Measurements from ENCODE around the gene DNAJC1.

Gene DNAJC1

GRCh38 chr10:21959998-21960397 lies 43.5 kb downstream of the DNAJC1 start:
- Mint-ChIP-seq H3K27me3 (ENCODE audit: low read depth, poor library complexity) (peaks cover 3% of the 10 kb centered on the region), H3K9me3 (peaks cover 6% of the 10 kb centered on the region), H3K4me3 (no peak overlapping the region), H3K36me3 (ENCODE audit: low read depth) (peaks cover 5% of the 10 kb centered on the region), H3K4me1 (no peaks in the 10 kb centered on the region), H3K27ac (peak overlapping the region; percentile 22)
- no peak for DNase-seq
- TF ChIP-seq, protein P1, sequence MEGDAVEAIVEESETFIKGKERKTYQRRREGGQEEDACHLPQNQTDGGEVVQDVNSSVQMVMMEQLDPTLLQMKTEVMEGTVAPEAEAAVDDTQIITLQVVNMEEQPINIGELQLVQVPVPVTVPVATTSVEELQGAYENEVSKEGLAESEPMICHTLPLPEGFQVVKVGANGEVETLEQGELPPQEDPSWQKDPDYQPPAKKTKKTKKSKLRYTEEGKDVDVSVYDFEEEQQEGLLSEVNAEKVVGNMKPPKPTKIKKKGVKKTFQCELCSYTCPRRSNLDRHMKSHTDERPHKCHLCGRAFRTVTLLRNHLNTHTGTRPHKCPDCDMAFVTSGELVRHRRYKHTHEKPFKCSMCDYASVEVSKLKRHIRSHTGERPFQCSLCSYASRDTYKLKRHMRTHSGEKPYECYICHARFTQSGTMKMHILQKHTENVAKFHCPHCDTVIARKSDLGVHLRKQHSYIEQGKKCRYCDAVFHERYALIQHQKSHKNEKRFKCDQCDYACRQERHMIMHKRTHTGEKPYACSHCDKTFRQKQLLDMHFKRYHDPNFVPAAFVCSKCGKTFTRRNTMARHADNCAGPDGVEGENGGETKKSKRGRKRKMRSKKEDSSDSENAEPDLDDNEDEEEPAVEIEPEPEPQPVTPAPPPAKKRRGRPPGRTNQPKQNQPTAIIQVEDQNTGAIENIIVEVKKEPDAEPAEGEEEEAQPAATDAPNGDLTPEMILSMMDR (IDR thresholded peaks at IDR 0.05), result no peak

- H3K4me1 Mint-ChIP-seq, result peaks cover 6% of the 10 kb centered on the region
- no peaks in the 10 kb centered on the region for H3K36me3 Mint-ChIP-seq (ENCODE audit: low read depth)
- no peak overlapping the region for H3K4me3 Mint-ChIP-seq
- no peak overlapping the region for H3K27ac Mint-ChIP-seq
- no peaks in the 10 kb centered on the region for H3K27me3 Mint-ChIP-seq (ENCODE audit: low read depth, poor library complexity)
- no peak for DNase-seq
- TF ChIP-seq, protein P1 (IDR thresholded peaks at IDR 0.05), result no peak
- no peaks in the 10 kb centered on the region for H3K9me3 Mint-ChIP-seq
Measured at GRCh38 chr10:21954690-21955089, 48.8 kb downstream of the DNAJC1 start.

- Mint-ChIP-seq H3K4me1 (peaks cover 6% of the 10 kb centered on the region), H3K9me3 (no peaks in the 10 kb centered on the region), H3K27me3 (ENCODE audit: low read depth, poor library complexity) (no peaks in the 10 kb centered on the region), H3K36me3 (ENCODE audit: low read depth) (no peaks in the 10 kb centered on the region), H3K27ac (no peak overlapping the region), H3K4me3 (no peak overlapping the region)
- TF ChIP-seq, protein P1 (IDR thresholded peaks at IDR 0.05), result no peak
- DNase-seq, result no peak
Measured at GRCh38 chr10:21954132-21954531, 49.4 kb downstream of the DNAJC1 start.

DNA sequence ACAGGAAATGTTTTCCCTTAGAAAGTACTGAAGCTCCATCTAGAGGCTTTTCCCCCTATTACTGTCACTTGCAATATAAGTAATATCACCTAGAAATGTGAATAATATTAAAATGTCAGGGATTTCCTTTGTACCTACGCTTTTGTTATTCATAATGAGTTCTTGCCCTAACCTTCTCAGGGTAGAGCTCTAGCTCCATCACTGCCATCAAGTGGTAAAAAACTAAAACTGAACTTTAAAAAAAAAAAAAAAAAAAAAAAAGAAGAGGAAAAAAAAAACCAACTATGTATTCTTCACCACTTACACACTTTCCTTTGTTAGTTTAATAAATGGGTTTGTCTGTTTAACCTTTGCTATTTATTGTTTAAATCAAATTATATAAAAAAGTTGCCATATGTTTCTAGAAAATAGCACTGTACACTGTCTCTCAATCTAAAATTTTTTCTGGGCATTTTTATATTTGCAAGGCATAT lies 49.9 kb downstream of the DNAJC1 start:
- Mint-ChIP-seq H3K27ac (no peak overlapping the region), H3K9me3 (no peaks in the 10 kb centered on the region), H3K4me1 (peaks cover 6% of the 10 kb centered on the region), H3K27me3 (ENCODE audit: low read depth, poor library complexity) (no peaks in the 10 kb centered on the region), H3K36me3 (ENCODE audit: low read depth) (no peaks in the 10 kb centered on the region), H3K4me3 (no peak overlapping the region)
- no peak for DNase-seq
- TF ChIP-seq, protein P1 (IDR thresholded peaks at IDR 0.05), result no peak

GRCh38 chr10:21950566-21950965 lies 53.0 kb downstream of the DNAJC1 start:
- Mint-ChIP-seq H3K27ac (peak overlapping the region; percentile 1), H3K27me3 (ENCODE audit: low read depth, poor library complexity) (no peaks in the 10 kb centered on the region), H3K36me3 (ENCODE audit: low read depth) (no peaks in the 10 kb centered on the region), H3K9me3 (no peaks in the 10 kb centered on the region), H3K4me3 (no peak overlapping the region), H3K4me1 (peaks cover 6% of the 10 kb centered on the region)
- DNase-seq, result no peak
- TF ChIP-seq, protein P1 (IDR thresholded peaks at IDR 0.05), result no peak

DNA sequence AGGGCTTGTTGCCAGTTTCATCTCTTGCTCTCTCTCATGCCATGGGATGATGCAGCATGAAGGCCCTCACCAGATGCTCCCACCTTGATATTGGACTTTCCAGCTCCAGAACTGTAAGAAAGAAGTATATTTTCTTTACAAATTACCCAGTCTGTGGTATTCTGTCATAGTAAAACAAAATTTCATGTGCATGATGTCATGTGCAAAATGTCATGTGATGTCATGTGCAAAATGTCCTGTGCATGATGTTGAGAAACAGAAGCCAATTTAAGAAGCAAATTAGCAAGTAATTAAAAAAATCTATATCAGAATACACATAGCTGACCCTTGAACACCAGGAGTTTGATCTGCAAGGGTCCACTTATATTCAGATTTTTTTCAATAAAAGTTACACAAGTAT lies 56.6 kb downstream of the DNAJC1 start:
- no peak for DNase-seq
- TF ChIP-seq, protein P1 (IDR thresholded peaks at IDR 0.05), result no peak
- Mint-ChIP-seq H3K9me3 (no peaks in the 10 kb centered on the region), H3K4me1 (no peaks in the 10 kb centered on the region), H3K36me3 (ENCODE audit: low read depth) (no peaks in the 10 kb centered on the region), H3K27me3 (ENCODE audit: low read depth, poor library complexity) (no peaks in the 10 kb centered on the region), H3K27ac (no peak overlapping the region), H3K4me3 (no peak overlapping the region)
